Measurements from ENCODE around the gene FAM13C.

FAM13C gene

GRCh38 chr10:59363446-59363958, 1.2 kb upstream of the FAM13C start:
- no peak for DNase-seq (ENCODE audit: low read depth)
- H3K4me3 ChIP-seq (ENCODE audit: low read depth, low read length) = no peak overlapping the region
- TF ChIP-seq, protein P1, sequence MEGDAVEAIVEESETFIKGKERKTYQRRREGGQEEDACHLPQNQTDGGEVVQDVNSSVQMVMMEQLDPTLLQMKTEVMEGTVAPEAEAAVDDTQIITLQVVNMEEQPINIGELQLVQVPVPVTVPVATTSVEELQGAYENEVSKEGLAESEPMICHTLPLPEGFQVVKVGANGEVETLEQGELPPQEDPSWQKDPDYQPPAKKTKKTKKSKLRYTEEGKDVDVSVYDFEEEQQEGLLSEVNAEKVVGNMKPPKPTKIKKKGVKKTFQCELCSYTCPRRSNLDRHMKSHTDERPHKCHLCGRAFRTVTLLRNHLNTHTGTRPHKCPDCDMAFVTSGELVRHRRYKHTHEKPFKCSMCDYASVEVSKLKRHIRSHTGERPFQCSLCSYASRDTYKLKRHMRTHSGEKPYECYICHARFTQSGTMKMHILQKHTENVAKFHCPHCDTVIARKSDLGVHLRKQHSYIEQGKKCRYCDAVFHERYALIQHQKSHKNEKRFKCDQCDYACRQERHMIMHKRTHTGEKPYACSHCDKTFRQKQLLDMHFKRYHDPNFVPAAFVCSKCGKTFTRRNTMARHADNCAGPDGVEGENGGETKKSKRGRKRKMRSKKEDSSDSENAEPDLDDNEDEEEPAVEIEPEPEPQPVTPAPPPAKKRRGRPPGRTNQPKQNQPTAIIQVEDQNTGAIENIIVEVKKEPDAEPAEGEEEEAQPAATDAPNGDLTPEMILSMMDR (IDR thresholded peaks at IDR 0.05; ENCODE audit: insufficient read depth, low read depth, low read length, missing control alignments) = no peak

DNA sequence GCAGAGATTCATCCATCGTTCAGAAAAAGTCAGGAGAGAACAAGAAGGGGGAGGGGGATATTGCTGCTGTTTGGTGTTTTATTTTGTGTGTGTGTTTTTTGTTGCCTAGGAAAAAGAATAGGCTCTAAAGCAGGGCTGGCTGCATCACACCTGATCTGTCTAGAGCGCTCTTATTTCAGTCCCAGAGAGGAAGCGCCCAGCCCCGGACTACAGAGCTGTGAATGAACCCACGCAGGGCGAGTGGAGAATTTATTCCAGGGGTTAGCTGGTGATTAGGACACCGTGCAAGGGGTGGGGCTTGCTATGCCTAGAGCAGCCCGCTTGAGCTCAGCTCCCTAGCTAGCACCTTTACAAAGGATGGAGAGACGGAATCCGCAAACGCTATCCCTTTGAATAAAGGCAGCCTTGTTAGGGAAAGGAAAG, 621 bp upstream of the FAM13C start:
- DNase-seq (ENCODE audit: low read depth) = no peak
- H3K4me3 ChIP-seq (ENCODE audit: low read depth, low read length) = no peak overlapping the region
- TF ChIP-seq, protein P1 (IDR thresholded peaks at IDR 0.05; ENCODE audit: insufficient read depth, low read depth, low read length, missing control alignments) = no peak

- H3K4me3 ChIP-seq (ENCODE audit: low read depth, low read length) = no peak overlapping the region
- DNase-seq (ENCODE audit: low read depth) = no peak
- TF ChIP-seq, protein P1 (IDR thresholded peaks at IDR 0.05; ENCODE audit: insufficient read depth, low read depth, low read length, missing control alignments) = no peak
These were observed 646 bp downstream of the FAM13C start for GRCh38 chr10:59361663-59362143.

- H3K4me3 ChIP-seq (ENCODE audit: low read depth, low read length) = no peak overlapping the region
- TF ChIP-seq, protein P1 (IDR thresholded peaks at IDR 0.05; ENCODE audit: insufficient read depth, low read depth, low read length, missing control alignments) = no peak
- no peak for DNase-seq (ENCODE audit: low read depth)
These were observed 1.5 kb downstream of the FAM13C start for GRCh38 chr10:59360605-59361405.

GRCh38 chr10:59358576-59358975, 3.8 kb downstream of the FAM13C start:
- DNase-seq (ENCODE audit: low read depth) = no peak
- TF ChIP-seq, protein P1 (IDR thresholded peaks at IDR 0.05; ENCODE audit: insufficient read depth, low read depth, low read length, missing control alignments) = no peak
- no peak overlapping the region for H3K4me3 ChIP-seq (ENCODE audit: low read depth, low read length)

- no peak for DNase-seq (ENCODE audit: low read depth)
- TF ChIP-seq, protein P1 (IDR thresholded peaks at IDR 0.05; ENCODE audit: insufficient read depth, low read depth, low read length, missing control alignments) = no peak
- H3K4me3 ChIP-seq (ENCODE audit: low read depth, low read length) = no peak overlapping the region
These were observed 7.9 kb downstream of the FAM13C start for GRCh38 chr10:59354434-59354833.

Measured in GM12865 (cell line).